ENCODE measurements around the gene MYH9. TPM values are rescaled to one million over a fixed set of nuclear protein-coding genes. Genes with fewer than 3 reads are reported as not detected.

The MYH9 gene
- total RNA-seq, 1 donor from 2014 or later: 277 TPM

DNA sequence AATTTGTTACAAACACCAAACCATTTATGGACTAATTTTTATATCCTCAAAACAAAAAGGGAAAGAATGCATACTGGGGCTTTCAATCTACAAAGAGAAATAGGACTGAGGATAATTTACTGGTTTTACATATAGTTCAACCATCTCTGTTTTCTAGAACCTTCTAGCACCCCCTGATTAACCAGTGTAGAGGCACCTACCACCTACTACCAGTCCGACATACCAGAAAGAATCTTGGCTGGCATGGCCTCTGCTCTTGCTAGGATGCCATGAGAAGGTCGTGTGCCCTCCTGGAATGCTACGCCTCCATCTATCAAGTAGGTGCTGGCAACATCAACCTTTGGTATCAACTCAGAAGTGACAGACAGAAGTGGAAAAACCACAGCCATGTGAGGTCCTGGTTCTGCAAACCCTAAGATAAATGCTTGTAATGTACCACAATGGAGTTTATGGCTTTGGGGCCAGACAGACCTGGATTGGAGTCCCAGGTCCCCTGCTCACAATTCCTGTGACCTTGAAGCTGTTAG, 28.2 kb downstream of the MYH9 start:
- DNase-seq (ENCODE audit: extremely low spot score, unreplicated experiment): no peak
- Mint-ChIP-seq H3K27ac (peak overlapping the region; percentile 74), H3K4me1 (ENCODE audit: unreplicated experiment) (peaks cover 70% of the 10 kb centered on the region), H3K27me3 (no peaks in the 10 kb centered on the region), H3K9me3 (no peaks in the 10 kb centered on the region), H3K4me3 (no peak overlapping the region), H3K36me3 (peaks cover 13% of the 10 kb centered on the region)
- TF ChIP-seq, protein P1, sequence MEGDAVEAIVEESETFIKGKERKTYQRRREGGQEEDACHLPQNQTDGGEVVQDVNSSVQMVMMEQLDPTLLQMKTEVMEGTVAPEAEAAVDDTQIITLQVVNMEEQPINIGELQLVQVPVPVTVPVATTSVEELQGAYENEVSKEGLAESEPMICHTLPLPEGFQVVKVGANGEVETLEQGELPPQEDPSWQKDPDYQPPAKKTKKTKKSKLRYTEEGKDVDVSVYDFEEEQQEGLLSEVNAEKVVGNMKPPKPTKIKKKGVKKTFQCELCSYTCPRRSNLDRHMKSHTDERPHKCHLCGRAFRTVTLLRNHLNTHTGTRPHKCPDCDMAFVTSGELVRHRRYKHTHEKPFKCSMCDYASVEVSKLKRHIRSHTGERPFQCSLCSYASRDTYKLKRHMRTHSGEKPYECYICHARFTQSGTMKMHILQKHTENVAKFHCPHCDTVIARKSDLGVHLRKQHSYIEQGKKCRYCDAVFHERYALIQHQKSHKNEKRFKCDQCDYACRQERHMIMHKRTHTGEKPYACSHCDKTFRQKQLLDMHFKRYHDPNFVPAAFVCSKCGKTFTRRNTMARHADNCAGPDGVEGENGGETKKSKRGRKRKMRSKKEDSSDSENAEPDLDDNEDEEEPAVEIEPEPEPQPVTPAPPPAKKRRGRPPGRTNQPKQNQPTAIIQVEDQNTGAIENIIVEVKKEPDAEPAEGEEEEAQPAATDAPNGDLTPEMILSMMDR (conservative IDR thresholded peaks at IDR 0.05): no peak

DNA sequence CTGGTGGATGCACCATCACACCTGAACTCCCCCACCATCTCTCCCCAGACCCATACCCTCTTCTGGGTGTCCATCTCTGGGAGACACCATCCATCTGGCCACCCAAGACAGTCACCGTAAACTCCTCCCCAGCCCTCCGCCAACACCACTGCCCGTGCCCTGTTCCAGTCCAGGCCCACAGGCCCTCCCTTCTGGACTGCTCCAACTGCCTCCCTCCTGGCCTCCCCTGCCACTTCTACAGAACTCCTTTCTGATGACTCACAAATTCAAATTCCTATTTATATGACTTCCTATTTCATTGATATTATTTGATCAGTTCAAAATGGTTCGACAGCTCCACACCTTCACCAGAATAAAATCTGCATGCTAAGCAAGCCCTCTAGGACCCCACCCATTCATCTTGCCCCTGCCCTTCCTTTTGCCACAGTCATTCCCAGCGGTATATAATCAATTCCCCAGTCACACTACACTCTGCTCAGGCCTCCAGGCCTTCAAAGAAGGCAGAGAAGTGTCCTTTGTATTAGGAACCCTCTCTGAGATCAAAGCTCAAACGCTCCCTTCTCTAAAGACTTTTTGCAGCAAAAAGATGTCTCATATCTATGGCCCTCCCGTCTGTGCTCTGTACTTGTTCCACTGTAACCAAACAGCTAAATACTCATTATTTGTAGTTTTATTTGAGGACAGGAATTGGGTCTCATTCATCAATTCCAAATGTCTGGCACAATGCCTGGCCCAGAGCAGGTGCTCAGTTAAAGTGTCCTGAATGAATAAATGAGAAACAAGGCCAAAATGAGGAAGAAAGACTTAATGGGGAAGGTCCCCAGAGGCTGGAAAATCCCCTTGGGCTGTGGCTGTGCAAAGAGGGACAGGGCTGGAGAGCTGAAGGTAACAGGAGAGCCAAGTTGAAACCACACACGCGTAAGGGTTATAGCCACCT, 29.0 kb downstream of the MYH9 start:
- DNase-seq (ENCODE audit: extremely low spot score, unreplicated experiment): no peak
- no peaks in the 10 kb centered on the region for H3K9me3 Mint-ChIP-seq
- H3K4me1 Mint-ChIP-seq (ENCODE audit: unreplicated experiment): peaks cover 63% of the 10 kb centered on the region
- H3K4me3 Mint-ChIP-seq: peak overlapping the region; percentile 27
- TF ChIP-seq, protein P1 (conservative IDR thresholded peaks at IDR 0.05): no peak
- peaks cover 13% of the 10 kb centered on the region for H3K36me3 Mint-ChIP-seq
- peak overlapping the region; percentile 74 for H3K27ac Mint-ChIP-seq
- H3K27me3 Mint-ChIP-seq: no peaks in the 10 kb centered on the region

DNA sequence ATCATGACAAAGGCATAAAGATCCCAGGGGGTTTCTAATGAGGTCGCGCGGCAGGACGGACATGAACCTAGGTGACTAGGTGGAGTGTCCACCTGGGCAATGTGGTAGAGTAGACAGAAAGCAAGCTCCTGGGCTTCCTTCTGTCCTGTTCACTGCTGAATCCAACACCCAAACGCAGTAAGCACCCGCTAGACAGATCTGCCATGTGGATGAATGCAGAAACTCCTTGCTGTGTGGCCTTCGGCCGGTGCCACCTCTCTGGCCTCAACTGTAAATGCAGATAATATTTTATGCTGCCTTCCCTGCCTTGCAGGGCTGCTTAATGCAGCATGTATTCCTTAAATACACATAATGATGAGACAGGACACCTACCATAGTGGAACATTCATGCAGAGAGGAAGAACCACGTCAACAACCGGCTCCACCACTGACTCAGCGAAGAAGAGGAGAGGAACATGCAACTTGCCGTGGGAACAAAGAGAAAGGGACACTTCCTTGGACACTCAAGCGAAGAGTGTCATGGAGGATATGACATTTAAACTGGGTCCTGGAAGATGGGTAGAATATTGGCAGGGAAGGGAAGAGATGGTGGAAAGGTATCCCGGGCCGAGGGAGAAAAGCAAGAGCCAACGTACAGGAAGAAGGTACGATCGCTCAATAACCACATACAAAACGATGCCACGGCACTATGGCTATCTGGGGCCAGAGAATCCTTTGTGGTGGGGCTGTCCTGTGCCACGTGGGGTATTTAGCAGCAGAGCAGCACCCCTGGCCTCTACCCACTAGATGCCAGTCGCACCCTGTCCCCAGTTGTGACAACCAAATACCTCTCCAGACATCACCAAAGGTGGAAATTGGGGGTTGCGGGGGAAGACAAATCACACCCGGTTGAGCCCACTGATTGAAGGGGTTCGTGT, 30.8 kb downstream of the MYH9 start:
- peak overlapping the region; percentile 58 for H3K27ac Mint-ChIP-seq
- H3K9me3 Mint-ChIP-seq: no peaks in the 10 kb centered on the region
- H3K27me3 Mint-ChIP-seq: no peaks in the 10 kb centered on the region
- peak overlapping the region; percentile 21 for H3K4me3 Mint-ChIP-seq
- H3K4me1 Mint-ChIP-seq (ENCODE audit: unreplicated experiment): peaks cover 67% of the 10 kb centered on the region
- peaks cover 13% of the 10 kb centered on the region for H3K36me3 Mint-ChIP-seq
- TF ChIP-seq, protein P1 (conservative IDR thresholded peaks at IDR 0.05): no peak
- DNase-seq (ENCODE audit: extremely low spot score, unreplicated experiment): no peak

DNA sequence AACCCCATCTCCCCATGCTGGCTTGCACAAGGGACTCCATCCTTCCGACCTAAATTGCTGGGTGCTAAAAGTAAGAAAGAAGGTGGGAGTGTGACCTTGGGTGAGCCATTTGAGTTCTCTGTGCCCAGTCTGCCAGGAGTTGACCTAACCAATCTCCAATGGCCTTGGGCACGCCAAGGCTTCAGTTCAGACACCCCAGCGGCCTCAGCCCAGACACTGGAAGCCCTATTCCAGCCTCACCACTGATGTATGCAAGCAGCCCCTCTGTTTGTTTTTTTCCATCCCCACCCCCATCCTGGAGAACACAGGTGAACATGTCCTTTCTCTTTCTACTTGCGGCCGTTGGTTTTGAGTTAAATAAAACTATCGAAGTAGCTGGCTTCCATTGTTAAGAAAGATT, 31.9 kb downstream of the MYH9 start:
- Mint-ChIP-seq H3K36me3 (peaks cover 13% of the 10 kb centered on the region), H3K4me1 (ENCODE audit: unreplicated experiment) (peaks cover 69% of the 10 kb centered on the region), H3K4me3 (no peak overlapping the region), H3K9me3 (no peaks in the 10 kb centered on the region), H3K27ac (peak overlapping the region; percentile 74), H3K27me3 (no peaks in the 10 kb centered on the region)
- TF ChIP-seq, protein P1 (conservative IDR thresholded peaks at IDR 0.05): no peak
- DNase-seq (ENCODE audit: extremely low spot score, unreplicated experiment): no peak

DNA sequence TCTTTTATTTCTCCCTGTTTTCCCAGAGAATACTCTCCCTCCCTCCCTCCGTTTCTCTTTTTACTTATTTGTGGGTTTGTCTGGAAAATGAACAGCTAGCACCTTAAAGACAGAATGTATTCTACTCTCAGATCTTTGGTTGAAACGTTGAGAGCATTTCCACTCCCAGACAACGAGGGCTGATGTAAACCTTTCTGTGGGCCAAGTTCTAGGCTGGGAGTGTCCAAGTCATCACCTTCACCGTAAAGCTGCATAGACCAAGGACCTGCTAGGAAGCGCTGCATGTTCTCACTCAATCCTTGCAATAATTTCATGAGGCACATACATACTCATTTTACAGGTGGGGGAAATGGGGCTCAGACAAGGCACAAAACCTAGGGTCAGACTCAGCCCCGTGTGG, 32.4 kb downstream of the MYH9 start:
- TF ChIP-seq, protein P1 (conservative IDR thresholded peaks at IDR 0.05): no peak
- H3K4me3 Mint-ChIP-seq: peak overlapping the region; percentile 2
- peaks cover 71% of the 10 kb centered on the region for H3K4me1 Mint-ChIP-seq (ENCODE audit: unreplicated experiment)
- H3K36me3 Mint-ChIP-seq: peaks cover 13% of the 10 kb centered on the region
- peak overlapping the region; percentile 74 for H3K27ac Mint-ChIP-seq
- DNase-seq (ENCODE audit: extremely low spot score, unreplicated experiment): no peak
- no peaks in the 10 kb centered on the region for H3K27me3 Mint-ChIP-seq
- H3K9me3 Mint-ChIP-seq: no peaks in the 10 kb centered on the region

Data from type B pancreatic cell (in vitro differentiated cells).